HT1080 (cell line): ENCODE measurements around the gene CLCN4. TPM values are rescaled to one million over a fixed set of nuclear protein-coding genes. Genes with fewer than 3 reads are reported as not detected.
A peak's percentile ranks its signal among the peaks of the same experiment; 100 is the strongest.

Source experiments
- DNase-seq: peaks from one replicate; pipeline ENCODE4 v3.0.0-alpha.2; 2015; ENCODE audit warnings: low read depth
- polyA plus RNA-seq, 2 experiments: library from polyadenylated mRNA; depleted of rRNA; stranded (reverse); fragments of >200 nt; gene quantifications; 2 replicates each; pipeline ENCODE4 v1.2.3, GENCODE V29; 2015
- total RNA-seq: library from RNA; depleted of rRNA; stranded (reverse); fragments of >200 nt; shearing (Covaris generic); gene quantifications from 2 replicates; pipeline ENCODE4 v1.2.3, GENCODE V29; 2014; rRNA removed

Gene CLCN4
- 0.03 and 0.08 TPM in 2 replicates for total RNA-seq
- polyA plus RNA-seq (2015; cell fraction: cytosol; rRNA removed), result 1.7 and 2.1 TPM in 2 replicates
- polyA plus RNA-seq (2015; cell fraction: nucleus; rRNA removed), result 1.8 and 2.8 TPM in 2 replicates

DNA sequence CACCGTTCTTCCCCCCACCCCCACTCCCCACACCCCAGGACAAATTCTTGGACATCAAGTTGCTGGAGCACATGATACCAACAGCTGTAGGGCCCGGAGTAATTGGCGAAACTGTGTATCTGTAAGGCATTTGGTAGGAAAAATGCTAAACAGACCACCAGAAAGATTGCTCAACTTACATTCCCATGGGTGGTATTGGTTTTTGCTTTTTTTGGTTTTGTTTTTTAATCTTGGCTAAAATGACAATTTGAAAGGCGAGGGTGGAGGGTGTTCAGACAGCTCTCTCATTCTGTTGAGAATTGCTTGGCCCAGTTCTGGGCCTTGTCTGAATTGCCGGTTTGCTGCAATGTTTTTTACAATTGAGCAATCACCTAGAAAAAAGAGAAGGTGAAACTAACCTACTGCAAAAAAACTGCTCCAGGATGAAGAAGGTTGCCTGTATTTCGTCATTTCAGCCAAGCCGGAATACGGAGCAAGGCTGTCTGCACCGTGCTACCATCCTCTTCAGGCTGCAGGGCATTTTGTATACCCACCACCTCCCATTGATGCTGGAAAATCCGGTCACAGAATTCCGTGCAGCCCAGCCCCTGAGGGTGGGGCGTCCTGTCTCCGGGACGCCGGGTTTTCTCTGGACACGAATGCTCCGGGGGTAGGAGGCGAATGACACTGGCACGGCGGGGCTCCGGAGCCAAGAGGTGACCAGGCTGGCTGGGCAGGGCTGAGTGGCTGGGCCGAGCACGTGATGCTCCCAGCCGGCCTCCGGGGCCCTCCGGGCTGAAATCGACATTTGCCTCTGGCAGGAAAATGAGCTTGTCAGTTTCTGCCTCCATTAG lies at the start of gene CLCN4:
TSS of gene CLCN4 (plus strand) at position 777 of the 833 bp plus-strand sequence. CDS start 28,058 bp downstream, outside the sequence.
- DNase-seq, result no peak

DNA sequence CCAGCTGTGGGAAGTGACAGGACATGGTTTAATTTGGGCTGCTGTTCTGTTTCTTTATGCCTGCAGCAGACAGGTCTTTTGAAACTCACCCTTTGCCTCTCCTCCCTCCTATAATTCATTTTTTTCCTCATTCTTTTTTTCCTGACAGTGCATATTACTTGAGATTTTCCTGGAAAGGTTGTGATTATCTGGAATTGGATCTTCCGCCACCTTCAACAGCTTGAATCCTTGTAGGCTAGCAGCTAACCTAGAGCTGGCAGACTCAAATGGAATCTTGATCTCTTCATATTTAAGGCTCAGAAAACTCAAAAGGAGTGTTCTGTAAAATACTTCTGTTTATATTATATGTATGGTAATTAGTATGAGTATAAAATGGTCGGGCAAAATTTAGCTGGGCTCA lies 49.3 kb upstream of the CLCN4 start:
- DNase-seq, result no peak

DNA sequence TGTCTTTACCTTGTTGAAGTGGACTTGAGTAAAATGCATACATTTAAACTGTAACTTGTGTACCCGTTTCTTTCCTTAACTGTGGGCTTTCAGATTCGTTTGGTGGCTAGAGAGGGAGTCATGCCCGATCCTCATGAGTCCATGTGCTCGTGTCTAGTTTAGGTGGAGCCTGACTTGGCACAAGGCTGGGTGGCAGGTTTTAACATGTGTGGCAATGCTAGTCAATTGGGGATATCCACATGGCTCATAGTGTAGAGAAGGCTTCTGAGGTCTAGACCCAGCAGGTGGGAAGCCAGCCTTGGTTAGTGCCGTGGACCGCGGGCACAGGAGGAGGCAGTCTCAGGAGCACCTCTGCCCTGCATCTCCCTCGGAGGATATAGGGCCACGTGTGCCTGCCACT lies 48.5 kb upstream of the CLCN4 start:
- no peak for DNase-seq

DNA sequence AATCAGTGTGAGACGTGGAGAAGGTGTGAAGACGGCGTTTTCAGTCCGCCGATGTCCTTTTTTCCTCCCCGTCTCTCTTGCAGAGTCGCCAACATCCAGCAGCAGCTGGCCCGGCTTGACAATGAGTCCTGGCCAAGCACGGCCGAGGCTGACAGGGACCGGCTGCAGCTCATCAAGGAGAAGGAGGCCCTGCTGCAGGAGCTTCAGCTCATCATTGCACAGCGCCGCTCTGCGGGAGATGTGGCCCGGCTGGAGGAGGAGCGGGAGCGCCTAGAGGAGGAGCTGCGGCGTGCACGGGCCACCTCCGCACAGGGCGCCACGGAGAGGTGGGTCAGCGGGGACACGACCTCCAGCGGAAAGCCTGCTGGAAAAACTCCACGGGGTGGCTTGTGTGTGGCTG lies 47.1 kb upstream of the CLCN4 start:
- DNase-seq, result no peak

DNA sequence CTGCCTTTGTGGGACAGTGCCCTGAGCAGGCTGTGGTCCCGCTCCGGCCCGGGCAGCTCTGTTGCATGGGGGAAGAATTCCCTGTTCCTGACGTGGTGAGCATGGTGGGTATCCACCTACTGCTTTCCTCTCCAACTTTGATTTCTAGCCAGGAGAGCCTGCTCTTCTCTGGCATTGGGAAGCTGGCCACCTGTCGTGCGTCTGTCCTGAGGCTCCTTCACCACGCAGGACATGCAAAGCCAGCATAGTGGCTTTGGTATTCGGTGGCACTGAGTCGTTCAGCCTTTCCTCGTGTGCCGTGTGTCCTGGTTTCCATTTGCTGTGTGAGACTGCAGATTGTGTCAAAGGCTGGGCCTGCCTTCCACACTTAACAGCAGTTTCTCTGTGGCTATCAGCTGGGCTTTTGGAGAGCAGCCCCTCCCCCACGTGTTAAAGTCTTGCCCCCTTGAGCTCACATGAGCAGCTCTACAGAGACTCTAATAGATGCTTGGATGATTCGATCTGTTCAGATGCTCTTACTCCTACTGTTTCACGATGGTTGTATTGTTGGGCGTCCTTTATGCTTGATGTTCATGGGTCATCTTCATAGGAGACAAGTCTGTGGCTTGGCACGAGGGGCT lies 46.3 kb upstream of the CLCN4 start:
- DNase-seq, result no peak

DNA sequence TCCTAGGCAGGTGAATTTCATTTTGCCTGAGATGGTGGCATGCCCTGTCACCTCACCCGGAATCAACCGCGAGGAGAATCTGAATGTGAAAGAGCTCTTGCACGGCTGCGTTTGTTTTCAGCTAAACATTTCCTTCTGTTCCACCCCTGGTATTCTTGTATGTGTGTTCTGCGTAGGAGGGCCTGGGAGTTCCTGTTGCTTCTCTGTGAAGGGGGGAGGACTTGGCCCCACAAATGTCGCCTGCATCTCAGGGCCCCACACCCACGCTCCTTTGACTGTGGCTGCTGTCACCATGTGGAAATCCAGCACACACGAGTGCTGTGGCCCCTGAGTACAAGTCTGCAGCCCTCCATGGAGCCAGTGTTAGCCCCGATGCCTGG lies 45.8 kb upstream of the CLCN4 start:
- no peak for DNase-seq

DNA sequence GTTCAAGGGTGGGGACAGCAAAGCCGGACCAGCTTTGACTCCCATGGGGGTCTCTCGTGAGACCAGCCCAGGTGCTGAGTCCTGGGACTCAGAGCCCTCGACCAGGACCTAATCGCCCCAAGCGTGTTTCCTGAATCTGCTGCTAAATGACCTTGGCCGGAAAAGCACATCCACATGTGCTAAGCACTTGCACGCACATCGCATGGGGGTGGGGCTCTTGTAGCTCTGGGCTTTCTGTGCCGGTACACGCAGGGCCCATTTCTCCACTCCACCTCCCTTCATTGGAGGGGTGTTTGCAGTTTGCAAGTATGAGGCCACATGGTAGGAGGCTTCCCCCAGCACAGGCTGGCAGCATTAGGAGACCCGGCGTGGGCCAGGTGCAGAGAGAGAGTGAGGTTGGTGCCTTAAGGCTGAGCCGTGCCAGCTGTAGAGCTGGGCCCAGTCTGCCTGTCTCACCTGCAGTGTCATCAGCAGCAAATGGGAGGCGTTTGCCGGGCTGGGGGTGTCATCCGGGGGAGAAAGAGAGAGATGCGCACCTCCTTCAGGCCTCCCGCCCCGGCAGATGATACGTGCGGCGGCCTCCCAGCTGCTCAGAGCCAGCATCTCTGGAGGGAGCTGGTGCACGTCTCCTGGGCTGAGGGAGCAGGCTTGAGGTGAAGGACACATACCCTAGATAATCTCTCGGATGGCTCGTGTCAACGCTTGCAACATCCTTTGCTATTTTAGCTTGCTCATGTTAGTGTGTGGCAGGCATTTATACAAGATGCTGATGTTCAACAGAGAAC lies 45.2 kb upstream of the CLCN4 start:
- DNase-seq, result no peak

DNA sequence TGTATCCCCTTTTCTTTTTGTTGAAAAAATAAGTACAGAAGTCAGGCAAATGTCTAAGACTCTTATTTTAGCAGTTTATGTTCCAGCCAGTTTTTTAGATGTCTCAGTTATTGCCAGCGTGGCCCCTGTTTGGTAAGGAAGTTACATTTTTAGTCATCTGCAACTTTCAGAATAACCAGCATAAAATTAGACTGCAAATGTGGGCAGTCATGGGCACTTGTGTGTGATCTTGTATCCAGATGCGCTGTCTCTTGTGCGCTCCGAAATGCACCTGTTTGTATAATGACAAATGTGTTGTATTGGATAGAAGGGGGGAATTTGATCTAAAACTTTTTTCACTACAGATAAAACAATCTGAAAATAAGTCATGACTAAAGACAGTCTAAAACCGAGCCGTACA lies 44.3 kb upstream of the CLCN4 start:
- DNase-seq, result no peak

DNA sequence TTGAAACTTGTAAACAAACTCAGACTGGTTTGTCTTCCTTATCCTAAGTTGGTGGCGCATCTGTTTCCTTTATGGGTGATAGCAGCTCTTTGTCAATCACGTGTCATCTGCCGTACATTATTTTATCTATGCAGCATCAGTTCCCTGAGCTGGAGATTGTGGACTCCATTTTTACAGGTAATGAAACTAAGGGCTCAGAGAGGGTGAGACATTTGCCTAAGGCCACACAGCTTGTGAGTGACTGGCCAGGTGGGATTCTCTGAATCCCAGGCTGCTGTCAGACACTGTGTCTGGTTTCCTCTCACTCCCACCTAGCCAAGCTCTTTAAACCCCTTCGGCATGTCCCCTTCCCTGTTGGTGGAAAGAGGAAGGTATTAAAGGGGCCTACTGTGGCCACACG lies 41.7 kb upstream of the CLCN4 start:
- no peak for DNase-seq

DNA sequence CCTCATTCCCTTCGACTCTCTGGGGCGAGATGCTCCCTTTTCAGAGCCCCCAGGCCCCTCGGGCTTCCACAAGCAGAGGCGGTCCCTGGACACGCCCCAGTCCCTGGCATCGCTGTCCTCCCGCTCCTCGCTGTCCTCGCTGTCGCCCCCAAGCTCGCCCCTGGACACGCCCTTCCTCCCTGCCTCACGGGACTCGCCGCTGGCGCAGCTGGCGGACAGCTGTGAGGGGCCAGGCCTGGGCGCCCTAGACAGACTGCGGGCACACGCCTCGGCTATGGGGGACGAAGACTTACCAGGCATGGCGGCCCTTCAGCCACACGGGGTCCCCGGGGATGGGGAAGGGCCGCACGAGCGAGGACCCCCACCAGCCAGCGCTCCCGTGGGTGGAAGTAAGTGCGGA lies 39.5 kb upstream of the CLCN4 start:
- no peak for DNase-seq

DNA sequence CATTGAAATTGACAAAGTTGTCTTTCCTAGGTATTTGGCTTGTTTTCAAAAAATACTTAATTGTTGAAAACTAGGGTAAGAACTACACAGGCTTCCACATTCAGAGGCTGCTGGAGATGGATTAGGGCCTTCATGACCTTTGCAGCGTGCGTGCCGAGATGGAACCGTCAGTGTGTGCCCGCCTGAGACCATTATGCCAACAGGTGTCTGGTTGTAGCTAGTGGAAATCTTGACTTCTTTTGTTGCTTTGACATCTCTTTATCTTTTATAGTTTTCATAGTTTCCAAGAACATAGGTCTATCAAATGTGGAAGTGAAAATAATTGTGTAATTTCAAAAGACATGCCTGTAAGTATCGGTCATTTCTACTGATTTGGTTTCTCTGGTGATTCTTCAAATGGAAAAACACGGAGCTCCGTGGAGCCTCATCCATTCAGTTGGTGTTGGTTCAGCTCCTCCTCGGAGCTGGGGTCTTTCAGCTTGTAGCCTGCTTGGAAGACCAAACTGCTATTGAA lies 38.9 kb upstream of the CLCN4 start:
- no peak for DNase-seq

DNA sequence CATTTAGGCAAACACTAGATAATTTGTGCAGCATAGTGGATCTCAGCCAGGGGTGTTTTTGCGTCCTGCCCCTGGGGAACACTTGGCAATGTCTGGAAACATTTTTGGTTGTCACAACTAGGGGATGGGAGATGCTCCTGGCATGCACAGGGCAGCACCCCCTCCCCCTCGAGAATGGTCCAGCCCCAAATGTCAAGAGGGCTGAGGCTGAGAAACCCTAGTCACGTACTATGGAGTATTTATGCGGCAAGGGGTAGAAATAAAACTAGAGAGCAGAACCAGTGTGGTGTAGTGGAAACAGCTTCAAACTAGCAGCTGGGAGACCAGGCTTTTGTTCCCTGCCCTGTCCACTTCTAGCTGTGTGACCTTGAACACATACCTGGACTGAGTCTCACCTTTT lies 38.2 kb upstream of the CLCN4 start:
- DNase-seq, result no peak

DNA sequence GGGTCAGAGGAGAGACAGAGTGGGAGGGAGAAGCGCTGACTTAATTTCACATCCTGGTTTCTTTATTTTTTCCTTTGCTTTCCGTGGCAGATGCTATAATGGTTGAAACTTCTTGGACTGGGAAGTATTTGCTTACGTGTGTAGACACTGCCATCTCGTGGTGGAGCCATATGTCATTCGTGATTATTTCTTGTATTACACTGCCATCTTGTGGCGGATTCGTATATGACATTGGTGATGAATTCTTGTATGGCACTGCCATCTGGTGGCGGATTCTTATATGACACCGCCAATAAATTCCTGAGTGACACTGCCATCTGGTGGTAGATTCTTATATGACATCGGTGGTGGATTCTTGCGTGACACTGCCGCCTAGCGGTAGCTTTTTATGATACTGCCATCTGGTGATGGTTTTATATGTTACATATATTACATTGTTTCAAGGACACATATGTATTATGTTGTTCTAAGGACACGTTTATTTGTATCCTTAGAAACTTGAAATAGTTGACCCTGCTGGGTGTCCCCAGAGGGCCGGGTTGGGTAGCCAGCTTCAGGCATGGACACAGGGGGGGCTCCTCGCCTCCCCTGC lies 37.3 kb upstream of the CLCN4 start:
- peak; percentile 54 for DNase-seq

DNA sequence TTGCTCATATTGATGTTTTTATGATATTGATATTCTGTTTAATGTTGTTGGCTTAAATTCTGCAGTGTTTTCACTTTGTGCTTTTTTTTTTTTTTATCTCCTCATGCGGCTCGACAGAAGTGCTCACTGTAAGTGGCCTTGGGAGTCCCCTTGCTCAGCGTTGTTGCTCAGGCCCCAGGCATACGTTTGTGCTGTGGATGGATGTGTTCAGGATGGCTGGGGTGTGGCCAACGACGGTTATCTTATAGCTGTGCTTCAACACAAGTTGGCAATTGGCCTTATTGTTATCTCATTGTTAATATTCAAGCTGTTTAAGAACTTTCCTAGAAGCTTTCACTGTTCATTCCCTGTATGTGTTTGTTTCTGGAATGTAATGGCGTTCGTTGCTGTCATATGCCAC lies 36.4 kb upstream of the CLCN4 start:
- DNase-seq, result no peak

DNA sequence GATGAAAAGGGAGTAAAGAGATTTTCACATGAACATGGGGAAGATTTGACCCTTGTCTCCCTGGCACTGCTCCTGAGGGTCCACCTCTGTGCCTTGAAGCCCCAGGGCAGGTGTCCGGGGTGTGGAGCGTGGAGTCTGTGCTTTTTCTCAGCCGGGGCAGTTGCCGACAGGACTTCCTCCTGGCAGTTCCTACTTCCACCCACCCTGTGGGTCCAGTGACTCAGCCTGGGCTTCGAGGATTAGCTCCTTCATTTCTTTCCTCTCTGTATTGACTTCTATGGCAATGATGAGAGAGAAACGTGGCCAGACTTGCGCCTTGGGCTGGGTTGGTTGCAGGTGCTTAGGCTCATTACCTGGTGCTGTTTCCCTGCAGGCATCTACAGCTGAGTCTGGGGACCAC lies 35.9 kb upstream of the CLCN4 start:
- DNase-seq, result no peak

DNA sequence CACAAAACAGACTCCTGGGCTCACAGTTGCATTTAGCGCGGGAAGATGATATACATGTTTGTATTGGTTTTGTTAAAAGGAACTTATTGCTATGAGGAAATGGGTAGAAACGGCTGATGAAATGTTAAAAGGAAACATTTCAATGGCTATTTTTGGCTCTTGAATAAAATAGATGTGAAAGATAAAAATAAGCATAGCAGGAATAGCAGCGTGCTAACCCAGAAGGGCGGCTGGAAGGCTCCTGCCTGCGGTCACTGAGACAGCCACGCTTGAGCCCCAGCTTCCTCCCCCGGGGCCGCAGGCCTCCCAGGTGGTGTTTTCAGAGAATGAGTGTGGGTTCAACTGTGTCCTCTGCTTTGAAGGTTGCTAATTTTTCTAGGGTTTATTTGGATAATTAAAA lies 35.0 kb upstream of the CLCN4 start:
- DNase-seq, result no peak

DNA sequence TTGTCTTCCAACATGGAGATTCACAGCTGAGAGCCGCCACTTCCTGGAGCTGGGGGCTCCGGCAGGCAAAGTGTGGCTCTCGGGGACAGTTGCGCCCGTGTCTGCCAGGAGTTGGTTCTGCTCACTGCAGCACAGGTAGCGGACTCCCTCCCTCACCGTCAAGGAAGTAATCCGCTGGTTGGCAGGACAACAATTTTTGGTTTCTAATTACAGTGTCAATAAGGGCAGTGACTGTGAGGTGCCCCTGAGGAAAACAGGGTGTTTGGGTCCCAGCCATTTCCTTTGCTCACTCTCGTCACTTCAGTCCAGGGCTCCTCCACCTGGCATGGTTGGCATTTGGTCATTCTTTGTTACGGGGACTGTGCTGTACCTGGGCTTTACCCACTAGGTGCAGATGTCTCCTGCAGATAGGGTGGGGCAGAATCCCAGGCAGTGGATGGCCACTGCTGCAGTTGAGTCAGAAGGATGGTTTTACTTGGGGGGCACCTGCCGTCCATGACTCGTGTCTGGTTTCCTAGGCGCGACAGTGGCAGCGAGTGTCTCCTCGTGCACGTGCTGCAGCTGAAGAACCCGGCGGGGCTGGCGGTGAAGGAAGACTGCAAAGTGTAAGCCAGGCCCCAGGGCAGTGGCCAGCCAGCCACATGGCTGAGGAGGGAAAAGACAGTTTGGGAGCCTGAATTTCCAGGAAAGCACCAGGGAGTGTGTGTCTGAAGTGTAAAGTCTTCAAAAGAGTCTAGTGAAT lies 32.1 kb upstream of the CLCN4 start:
- no peak for DNase-seq

DNA sequence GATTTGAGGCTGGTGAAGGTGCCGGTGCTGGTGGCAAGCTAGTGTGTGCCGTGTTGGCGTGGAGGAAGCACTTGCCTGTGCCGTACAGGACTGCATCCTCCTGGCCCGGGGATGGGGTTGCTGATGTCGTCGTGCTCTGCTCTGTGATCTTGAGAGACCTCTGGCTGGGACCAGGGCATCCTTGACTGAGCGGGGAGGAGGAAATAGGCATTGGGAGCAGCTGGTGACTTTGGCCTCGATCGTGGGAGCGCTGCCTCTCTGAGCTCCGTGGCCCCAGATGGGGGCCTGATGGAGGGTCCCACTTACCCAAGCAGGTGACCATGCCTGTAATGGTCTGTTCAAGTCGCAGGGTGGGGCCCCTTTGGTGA lies 31.5 kb upstream of the CLCN4 start:
- no peak for DNase-seq

DNA sequence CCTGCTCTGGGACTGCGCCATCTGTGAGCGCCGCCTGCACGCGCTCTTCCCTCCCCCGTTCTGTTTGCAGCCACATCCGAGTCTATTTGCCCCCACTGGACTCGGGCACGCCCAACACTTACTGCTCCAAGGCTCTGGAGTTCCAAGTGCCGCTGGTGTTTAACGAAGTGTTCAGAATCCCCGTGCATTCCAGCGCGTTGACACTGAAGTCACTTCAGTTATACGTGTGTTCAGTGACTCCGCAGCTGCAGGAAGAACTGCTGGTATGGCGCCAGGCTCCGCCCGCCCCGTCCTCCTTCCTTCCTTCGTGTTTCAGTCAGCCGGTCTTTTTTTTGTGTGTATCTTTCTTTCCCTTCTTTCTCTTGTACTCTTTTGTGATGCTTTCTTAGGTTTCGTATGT lies 30.7 kb upstream of the CLCN4 start:
- no peak for DNase-seq

DNA sequence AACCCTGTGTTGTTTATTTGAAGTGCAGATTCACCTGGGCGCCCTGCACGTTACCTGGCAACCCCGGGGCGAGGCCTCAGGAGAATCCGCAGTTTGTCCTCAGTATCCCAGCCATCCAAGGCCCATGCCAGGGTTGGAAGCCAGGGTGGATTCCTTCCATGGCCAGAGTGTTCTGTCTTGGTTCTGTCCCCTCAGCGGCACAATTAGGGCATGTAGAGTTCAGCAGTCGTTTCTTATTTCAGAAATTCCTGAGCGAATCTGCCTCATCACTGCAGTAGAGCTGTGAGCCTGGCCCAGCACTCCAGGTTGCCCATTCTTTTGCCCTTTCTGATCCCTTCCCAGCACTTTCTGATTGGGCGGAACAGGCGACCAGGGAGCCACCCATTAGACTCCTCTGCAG lies 29.9 kb upstream of the CLCN4 start:
- DNase-seq, result no peak

DNA sequence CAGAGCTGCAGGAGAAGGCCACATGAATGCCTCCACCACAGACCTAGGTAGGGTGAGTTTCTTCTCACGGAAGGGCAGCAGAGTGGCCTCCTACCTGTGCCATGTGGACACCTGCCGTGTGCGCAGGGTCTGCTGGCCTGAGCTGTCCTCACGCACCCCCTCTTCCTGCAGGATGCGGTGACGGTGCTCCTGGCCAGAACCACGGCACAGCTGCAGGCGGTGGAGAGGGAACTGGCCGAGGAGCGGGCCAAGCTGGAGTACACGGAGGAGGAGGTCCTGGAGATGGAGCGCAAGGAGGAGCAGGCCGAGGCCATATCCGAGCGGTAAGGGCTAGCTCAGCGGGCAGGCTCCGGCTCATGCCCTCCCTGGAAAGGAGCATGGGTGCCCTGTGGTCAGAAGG lies 28.4 kb upstream of the CLCN4 start:
- DNase-seq, result no peak
